HG03139 (cell line): ENCODE data around the gene LENEP.

Experiments used
- ATAC-seq: cut with Tn5 transposase; IDR thresholded peaks from one replicate; pipeline ENCODE4 v1.9.1; 2021; ENCODE audit not compliant: unreplicated experiment

The LENEP gene

DNA sequence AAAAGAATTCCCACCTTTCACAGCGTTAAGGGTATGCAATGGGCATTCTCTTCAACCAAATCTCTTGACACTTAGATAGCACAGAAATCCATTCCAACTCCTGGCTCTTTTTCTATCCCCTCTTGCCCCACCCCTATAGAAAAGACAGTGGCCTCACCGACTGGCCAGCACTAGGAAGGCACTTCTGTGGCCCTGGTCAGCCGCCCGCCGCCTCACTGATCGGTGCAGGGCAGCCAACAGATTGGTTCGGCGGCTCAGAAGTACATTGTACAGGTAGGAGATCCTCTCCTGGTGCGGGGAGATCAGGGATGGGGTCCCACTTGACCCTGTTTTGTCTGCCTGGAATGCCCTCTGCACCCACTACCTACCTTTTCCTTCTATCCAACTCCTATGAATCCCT, 30.9 kb downstream of the LENEP start:
- no peak for ATAC-seq

DNA sequence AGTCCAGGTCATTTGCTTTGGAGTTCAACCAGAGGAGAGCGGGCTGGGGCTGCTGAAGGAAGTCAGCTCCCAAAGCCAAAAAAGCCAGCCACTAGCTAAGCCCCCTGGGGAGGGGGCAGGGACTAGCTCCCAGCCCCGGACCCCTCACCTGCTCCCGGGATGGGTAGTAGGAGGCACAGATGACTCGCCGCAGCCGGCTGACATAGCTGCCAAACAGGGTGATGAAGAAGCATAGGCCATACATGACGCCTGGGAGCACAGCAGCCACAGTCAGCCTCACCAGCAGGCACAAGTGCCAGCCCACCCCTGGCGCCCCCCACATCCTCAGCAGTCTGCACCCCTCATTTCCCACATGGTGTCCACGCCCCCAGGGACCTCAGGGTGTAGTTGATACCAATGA, 32.8 kb downstream of the LENEP start:
- no peak for ATAC-seq

DNA sequence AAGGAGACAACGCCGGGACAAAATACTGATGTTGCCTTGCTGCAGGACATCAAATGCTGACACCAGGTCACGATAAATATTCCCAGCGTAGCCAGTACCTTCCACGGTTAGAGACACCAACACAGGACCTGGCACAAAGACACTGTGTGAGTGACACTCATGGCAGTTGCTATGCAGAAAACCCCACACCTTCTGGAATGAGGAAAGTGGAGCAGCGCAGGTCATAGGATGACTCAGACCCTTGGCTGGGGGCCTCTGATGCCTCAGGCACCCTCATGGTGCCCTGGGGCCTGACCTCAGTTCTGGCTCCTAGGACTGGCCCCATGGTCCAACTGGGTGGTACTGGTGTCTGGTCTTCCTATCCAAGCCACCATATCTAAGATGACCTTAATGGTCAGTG, 33.2 kb downstream of the LENEP start:
- ATAC-seq = no peak

DNA sequence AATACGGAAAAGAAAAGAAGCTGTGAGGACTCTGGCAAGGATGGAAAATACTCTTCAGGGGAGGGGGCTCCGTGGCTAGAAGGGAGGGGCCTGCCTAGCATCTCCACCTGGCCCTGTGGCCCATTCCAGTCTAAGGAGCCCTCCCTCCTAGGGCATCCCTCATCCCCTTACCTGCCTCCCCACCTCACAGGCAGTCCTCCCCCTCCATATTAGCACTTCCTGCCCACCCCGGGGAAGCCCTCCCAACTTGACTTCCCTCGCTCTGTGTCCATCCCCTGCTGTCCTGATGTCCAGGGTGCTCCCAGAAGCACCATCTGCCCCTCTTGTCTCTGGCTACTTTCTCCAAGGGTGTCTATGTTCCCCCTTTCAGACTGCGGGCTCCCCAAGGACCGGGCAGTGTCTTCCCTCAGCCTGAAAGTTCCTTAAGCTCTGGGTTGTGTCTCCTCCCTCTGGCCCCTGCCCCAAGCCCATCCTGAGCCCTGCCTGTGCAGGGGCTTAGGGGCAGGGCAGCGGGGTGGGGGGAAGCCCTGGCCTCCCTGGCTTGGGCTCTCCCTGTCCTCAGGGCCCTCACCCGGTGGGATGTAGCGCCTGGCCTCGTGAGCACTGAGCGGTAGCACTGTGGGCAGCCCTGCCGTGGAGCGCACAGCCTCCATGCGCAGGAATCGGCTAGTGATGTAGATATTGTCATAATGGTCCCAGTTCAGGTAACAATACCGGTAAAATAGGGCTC, 36.3 kb downstream of the LENEP start:
- no peak for ATAC-seq

DNA sequence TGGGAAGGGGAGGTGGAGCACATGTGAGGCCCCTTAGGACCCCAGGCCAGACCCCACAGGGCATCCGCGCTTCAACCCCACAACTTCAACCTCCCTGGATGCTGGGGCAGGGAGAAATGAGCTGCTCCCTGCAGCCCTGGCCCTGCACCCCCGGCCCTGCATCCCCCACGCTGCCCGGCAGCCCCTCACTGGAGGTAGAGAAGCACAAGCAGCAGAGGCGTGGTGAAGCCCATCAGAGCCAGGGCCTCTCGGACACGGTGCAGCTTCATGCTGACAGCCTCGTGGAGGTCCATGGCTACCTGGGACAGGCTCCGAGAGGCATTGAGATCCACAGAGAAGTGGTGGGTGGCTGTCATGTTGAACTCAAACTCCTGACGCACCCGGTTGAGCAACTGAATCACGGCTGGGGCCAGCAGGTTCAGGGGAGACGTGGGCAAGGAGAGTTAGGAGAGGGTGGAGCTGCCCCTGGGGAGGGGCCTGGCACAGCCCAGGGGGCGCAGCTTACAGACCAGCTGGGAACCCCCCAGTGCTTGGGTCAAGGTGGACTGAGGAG, 36.9 kb downstream of the LENEP start:
- ATAC-seq = no peak

DNA sequence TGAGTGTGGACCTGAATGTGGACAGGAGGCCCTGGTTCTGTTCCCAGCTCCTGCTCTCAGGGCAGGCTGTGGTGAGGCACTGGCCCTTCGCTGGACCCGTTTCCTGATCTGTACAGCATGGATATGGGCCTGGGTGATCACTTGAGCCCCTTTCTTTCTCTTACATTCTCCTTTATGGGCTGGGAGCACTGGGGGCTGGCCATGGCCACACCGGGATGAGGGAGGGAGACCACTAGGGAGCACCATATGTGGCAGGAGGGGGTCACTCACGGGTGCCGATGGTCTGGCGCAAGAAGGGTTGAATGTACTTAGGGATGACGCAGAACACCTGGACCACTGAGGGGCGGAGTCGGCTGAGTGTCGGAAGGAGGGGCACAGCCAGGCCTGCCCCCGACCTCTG, 37.5 kb downstream of the LENEP start:
- no peak for ATAC-seq

DNA sequence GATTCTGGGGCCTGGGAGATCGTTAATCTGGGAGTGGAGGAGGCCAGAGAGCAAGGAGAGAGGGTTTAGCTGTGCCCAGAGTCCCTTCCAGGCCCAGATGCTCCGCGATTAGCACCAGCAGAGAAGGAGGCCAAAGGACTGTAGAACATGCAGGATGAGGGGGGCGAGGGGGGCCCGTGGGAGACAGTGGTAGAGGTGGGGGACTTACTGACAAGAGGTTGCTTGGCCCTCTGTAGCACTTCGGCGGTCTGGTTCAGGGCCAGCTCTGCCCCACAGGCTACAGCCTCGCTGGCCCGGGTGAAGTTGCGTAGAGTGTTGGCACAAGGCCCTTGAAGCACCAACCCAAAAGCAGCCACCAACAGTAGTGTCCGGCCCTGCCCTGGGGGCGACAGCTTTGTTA, 39.5 kb downstream of the LENEP start:
- ATAC-seq = no peak

DNA sequence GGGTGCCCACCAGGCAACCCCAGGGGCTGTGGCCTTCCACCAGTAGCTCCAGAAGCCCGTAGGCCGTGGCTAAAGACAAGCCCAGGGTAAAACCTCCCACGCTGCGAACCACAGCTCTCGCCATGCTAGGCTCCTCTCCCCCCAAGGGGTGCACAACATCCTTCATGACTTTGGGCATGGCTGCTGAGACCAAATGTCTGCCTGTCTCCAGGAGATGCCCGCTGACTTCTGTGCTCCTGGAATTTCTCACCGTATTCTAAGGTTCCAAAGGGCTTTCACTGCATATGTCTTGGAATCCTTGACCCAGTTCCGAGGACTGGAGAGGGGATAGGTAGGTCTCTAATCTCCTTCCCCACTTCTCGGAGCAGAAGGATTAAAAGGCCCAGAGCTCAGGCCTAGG, 40.1 kb downstream of the LENEP start, which contains the start of the genes DCST1 and DCST2:
TSS of gene DCST1 (plus strand) at position 301 of the 400 bp plus-strand sequence. CDS start 213 bp downstream, outside the sequence.
TSS of gene DCST2 (minus strand) at position 258 of the 400 bp plus-strand sequence. CDS start at position 178, 80 bp downstream.
- ATAC-seq = no peak

DNA sequence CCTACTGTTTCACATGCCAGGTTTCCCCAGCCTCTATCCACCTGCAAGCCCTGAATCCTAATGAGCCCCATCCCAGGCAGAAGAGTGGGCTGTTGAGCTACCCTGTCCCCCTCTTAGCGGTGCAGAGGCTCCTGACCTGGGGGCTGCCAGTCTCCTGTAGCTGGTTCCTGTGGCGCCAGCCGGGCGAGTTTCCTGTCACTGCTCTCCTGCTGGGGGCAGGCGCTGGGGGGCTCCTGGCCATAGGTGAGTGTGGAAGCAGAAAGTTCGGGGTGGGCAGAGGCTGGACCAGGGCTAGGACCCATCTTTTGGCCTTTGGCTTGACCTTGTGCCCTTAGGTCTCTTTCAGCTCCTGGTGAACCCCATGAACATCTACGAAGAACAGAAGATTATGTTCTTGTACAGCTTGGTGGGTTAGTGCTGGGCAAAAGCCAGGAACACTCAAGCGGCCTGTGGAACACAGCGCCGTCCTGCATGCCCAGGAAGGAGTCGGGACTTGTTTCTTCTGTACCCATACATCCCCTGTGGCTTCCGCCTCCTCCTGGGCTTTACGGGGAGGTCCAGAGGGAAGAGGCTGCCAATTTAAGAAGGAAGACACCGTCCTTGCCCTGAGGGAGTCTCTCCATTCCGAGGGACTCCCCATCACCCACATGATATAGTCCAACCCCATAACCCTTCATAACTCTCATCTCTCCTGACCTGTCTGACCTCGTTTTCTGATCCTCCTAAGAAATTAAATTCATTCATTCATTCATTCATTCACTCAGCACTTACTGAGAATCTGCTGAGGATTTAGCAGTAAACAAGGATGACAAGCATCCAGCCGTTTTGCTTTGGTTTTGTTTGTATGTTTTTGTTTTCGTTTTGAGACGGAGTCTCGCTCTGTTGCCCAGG, 41.2 kb downstream of the LENEP start:
- ATAC-seq = no peak

DNA sequence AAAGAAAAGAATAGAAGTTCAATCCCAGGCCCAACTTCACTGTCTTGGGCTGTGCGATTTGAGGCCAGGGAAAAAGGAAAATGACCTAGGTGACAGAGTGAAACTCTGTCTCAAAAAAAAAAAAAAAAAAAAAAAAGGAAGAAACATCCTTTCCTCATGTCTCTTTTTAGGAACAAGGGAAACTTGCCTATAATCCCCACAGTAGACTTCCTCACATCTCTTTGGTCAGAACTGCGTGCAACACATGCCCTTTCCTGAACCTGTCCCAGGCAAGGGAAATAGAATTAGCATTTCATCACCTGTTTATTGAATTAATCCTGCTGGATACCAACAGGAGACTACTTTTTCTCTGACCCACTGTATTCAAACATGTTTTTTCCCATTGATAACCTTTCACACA, 42.5 kb downstream of the LENEP start:
- no peak for ATAC-seq

DNA sequence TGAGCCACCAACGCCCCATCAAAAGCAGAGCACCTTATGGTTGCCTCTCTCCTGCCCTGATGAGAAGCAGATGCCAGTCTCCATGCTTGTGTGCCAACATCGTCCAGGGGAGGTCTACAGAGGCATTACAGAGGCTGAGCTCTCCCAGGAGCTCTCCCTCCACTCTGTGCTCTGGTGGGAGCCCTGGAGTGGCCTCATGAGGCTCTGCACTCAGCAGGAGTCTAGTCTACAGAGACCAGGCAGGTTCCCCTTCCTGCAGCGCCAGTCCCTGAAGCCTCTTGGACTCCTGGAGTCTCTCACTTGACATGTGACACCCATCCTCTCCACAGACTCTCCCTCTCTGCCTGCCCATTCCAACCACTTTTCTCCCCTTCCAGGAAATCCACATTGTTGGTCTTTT, 43.7 kb downstream of the LENEP start:
- ATAC-seq = no peak

DNA sequence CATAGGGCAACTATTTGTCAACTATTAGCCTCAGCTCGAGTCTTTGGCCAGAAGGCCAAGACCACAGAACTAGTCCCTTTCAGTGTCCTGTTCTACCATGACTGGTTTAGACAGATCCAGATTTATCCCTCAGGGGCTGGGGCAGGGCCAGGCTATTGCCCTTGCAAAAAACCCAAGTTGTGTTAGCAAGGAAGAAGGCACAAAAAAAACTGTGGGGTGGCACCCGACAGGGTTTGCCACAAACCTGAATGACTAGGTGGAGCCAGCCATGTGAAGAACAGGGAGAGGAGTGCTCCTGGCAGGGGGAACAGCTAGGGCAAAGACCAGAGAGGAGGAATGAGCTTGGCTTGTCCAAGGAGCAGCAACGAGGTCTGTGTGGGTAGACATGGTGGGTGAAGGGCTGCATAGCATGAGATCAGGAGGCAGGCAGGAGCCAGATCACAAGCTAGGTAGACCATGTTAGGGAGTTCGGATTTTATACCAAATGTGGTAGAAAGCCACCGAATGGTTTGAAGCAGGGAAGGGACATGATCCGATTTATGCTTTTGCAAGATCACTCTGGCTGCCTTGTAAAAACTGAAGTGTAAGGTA, 44.6 kb downstream of the LENEP start:
- ATAC-seq = no peak

DNA sequence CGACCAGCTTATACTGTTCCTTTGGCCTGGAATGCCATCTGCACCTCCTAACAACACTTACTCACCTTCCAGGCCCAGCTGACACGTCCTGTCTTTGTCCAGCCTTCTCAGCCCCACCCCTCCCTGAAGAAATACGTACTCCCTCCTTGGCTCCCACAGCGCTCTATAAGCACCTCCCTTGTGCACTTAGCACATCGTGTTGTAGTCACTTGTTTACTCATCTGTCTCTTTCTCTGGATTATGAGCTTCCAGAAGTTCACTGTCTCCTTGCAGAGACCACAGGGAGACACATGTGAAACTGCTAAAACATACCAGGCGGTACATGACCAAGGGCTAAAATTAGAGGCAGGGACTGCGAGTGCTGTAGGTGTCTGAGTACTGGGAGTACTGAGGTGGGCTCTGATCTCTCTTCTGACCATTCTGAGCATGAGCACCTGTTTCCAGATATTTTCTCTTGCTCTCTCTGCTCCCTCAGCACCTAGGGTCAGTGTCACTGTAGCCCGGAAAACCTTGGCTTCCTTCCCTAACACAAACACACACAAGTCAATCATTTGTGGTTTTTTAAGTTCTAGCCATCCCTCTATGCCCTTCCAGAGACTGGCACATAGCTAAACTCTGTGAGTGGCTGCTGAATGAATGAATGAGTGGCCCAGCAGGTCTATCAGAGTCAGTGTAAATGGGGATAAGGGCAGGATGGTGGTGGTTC, 45.4 kb downstream of the LENEP start:
- no peak for ATAC-seq

DNA sequence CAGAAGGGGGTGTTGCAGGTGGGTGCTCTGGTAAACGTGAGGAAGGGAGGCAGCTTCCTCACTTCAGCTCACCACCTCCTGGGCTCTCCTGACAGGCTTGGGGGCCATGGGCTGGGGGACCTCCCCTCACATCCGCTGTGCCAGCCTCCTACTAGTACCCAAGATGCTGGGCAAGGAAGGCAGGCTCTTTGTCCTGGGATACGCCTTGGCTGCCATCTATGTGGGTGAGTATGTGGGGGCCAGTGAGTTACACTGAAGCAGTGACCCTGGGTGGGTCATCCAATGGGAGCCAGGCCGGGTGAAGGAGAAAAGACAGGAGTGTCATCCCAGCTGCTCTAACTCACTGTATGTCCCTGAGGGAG, 45.9 kb downstream of the LENEP start:
- no peak for ATAC-seq

DNA sequence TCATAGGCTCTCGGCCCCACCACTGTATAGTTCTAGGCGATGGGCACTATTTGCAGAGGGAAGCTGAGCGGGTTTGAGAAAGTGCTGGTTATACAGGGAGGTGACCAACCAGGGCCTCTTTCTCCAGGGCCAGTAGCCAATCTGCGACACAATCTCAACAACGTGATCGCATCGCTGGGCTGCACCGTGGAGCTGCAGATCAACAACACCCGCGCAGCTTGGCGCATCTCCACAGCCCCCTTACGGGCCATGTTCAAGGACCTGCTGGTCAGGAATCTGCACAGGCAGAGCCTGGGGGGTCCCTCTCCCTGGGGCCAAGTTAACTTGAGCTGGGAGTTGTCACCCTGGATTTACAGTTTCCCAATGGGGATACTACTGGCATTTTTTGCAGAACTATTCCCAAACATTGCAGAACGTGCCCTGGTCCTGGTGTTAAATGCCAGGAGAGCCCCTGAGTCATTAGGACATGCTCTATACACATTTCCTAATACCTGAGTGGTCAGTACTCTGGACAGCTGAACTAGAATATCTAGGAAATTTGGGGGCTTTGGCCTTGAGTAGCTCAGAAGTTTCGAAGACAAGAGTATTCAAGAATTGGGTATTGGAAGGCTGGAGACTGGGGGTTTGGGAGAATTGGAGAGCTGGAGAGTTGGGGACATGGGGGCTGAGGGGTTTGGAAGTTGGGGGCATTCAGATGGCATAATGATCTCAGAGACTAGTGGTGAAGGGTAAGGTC, 47.1 kb downstream of the LENEP start:
- ATAC-seq = no peak

DNA sequence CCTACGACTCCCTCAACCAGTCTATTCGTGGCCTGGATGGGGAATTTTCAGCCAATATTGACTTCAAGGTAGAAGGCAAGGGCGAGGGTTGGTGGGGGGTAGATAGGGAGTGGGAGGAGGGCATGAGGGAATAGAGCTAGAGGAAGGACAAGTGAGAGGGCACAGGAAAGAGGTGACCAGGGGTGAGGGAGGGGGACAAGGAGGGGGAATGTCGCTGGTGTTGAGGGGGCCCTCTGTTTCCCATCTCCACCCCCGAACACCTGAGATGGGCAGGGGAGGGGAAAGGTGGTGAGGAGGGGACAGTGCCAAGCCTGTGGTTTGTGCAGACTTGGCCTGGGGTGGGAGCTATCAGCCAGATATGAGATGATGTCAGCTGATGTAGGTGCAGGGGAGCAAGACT, 49.4 kb downstream of the LENEP start:
- no peak for ATAC-seq

DNA sequence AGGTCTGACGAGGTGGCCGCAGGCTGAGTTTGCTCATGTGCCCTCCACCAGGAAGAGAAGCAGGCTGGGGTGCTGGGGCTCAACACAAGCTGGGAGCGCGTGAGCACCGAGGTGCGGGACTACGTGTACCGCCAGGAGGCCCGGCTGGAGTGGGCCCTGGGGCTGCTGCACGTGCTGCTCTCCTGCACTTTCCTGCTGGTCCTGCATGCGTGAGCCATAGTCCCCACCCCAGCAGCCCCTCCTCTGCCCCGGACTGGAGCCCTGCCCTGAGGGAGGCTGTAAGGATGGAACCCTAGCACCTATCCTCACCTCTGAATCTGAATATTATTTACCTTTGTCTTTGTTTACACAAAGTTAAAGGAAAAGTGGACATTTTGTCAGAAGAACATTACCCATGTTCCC, 49.9 kb downstream of the LENEP start:
- no peak for ATAC-seq

DNA sequence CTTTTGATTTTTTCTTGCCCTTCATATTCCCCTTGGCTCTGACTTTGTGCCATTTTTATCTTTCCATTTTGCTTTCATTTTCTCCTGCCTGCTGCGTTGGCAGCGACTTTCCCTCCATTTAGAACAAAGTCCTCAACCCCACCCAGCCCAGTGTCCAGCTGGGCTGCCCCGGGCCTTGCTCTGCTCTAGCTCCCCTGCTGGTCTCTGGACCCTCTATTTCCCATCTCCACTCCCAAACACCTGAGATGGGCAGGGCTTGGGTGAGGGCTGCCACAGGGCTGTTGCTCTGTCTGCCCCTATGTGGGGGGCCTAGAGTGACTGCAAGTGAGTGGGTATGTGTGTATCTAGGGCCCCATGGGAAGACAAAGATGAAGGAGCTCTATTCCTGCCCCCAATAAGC, 50.4 kb downstream of the LENEP start:
- ATAC-seq = no peak
